Embryonic facial prominence (tissue), 1 donor: ENCODE results near the gene DGKD.

ENCODE experiments used
- DNase-seq: peaks from one replicate; pipeline ENCODE4 v3.0.0-alpha.2; 2016; ENCODE audit errors: extremely low spot score

Gene DGKD

DNA sequence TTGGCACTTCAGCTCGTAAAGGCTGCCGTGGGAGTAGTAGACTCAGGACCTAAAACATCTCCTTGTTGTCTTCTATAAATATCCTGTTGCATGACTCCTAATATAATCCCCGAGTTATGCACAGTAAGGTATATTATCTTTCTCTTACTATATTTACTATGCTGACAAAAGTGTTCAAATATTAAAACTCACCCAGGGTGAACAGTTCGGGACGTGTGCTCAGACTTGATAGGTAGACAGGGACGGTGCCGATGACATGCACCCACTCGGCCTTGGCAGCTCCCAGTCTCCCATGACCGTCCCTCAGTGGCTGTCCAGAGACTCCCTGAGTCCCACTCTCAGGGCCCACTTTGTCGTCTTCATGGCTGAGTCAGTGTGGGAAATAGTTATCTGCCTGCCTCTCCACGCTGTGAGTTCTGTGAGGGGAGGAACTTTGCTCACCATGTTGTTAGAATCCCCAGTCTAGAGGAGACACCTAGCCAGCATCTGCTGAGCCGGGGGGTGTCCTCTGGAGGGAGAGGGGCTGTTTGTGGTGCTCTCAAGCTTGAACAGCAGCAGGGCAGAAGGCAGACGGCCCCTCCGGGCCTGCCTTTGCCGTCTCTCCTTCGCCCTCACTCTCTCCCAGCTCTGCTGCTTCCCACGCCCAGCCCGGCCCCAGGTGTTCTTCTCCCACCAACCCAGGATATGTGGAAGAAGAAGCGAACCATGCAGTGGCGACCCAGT, 75.0 kb downstream of the DGKD start:
- DNase-seq: no peak

DNA sequence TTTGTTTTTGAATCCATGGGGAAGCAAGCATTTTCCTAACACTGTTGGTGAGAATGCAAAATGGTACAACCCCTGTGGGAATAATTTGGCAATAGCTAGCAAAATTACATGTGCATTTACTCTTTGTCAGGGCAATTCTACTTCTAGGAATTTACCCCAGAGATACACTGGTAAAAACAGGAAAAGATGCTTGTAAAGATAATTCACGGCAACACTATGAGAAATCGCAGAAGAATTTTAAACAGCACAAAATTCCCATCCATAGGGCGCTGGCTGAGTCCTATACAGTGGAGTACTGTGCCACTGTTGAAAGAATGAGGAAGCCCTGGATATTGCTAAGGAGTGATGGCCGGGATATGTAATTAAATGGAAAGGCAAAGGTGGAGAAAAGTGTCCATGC, 75.8 kb downstream of the DGKD start:
- no peak for DNase-seq

DNA sequence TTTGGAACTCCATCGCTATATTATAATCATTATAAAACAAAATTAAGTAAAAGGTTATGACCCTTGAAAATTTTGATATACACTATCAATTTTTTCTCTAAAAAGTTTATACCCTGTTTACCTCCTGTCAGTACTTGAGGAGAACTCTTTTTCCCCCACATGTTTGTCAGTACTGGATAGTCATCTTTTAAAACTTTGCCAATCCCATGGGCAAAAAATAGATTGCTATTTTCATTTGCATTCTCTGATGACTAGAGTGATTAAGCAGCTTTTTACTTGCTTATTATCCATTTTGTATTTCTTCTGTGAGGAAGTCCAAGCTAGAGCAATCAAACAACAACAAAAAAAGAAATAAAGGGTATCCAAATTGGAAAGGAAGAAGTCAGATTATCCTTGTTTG, 76.4 kb downstream of the DGKD start:
- DNase-seq: no peak

DNA sequence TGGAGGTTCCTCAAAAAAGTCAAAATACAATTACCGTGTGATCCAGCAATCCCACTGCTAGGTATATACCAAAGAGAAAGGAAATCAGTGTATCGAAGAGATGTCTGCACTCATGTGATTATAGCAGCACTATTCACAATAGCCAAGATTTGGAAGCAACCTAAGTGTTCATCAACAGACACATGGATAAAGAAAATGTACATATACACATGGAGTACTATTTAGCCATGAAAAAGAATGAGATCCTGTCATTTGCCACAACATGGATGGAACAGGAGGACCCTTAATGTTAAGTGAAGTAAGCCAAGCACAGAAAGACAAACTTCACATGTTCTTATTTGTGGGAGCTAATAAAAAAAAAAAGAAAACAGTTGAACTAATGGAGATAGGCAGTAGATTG, 78.7 kb downstream of the DGKD start:
- DNase-seq: no peak

DNA sequence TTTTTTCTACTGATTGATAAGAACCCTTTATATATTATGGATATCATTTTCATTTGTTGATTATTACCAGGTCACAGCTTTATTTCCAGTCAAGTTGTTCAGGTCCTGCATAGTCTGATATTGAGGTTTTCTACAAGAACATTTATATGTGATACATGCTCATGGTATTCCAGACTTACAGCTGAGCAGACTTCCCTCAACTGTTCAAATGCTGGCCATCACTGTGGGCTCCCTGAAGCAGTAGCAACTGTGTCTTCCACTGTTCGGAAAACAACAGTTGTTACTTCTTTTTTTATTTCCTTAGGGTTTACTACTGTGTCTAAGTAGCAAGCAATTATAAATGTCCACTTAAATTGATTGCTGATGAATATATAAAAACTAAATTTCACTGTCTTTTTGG, 79.5 kb downstream of the DGKD start:
- DNase-seq: no peak

DNA sequence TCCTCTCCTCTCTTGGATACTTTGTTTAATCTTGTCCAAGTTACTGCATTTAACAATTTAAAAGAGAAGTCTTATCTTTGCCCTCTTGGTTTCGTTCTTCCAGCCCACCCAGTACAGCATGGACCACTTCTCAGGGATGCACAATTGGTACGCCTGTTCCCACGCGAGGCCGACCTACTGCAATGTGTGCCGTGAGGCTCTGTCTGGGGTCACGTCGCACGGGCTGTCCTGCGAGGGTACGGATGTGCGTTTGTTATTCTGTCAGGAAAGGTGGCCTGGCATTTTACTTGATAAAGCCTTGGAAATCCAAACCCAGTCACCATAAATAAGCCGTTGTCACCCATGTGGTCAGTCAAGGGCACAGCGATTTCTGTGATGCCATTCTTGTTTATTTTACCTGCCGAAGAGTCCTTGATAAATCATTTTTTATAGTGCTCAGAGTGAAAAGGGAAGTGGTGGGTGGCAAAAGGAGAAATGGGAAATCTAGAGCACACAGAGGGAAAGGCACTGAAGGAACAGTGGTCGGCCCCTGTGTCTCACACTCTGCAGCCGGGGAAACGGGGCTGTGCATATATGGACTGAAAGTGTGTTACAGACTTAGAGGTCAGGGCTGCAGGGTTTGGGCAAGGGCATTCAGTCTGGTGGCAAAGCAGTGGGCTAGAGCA, 80.5 kb downstream of the DGKD start:
- no peak for DNase-seq

DNA sequence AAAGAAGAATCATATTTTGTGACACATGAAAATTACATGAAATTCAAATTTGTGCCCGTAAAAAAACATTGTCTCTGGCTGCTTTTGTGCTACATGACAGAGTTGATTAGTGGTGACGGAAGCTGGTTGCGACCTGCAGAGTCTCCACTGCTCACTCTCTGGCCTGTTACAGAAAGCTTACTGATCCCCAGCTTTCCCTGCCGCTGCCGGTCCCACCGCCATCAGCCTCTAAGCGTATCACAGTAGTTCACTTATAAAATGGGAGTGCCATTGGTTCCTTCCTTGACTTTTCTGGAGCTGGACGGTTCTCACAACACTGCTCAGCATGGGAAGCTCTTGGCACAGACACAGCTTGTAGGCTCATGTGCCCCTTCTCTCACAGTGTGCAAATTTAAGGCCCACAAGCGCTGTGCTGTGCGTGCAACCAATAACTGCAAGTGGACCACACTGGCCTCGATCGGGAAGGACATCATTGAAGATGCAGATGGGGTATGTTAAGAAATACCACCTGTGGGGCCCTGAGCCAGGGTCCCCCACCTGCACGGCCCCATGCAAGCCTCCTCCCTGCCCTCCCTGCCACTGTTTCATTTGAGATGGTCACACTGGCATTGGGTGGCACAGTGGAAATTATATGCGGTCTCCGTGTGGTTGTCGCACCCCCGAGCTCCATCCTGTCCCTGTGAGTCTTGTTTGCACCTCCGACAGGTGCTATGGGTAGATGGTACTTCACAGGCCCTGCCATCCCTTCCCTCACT, 81.3 kb downstream of the DGKD start:
- DNase-seq: no peak

DNA sequence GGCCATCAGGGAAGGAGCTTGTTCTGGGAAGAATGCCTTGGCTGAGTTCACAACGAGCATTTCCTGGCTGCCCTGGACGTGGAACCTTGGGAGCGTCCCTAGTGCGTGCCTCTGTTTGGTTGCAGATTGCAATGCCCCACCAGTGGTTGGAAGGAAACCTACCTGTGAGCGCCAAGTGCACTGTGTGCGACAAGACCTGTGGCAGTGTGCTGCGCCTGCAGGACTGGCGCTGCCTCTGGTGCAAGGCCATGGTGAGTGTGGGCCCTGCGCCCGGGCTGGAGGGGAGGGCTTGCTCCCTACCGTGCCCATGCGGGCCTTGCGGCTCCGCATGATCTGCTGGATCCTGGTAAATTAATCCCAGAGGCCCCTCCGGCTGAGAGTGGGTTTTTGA, 81.9 kb downstream of the DGKD start:
- DNase-seq: no peak

DNA sequence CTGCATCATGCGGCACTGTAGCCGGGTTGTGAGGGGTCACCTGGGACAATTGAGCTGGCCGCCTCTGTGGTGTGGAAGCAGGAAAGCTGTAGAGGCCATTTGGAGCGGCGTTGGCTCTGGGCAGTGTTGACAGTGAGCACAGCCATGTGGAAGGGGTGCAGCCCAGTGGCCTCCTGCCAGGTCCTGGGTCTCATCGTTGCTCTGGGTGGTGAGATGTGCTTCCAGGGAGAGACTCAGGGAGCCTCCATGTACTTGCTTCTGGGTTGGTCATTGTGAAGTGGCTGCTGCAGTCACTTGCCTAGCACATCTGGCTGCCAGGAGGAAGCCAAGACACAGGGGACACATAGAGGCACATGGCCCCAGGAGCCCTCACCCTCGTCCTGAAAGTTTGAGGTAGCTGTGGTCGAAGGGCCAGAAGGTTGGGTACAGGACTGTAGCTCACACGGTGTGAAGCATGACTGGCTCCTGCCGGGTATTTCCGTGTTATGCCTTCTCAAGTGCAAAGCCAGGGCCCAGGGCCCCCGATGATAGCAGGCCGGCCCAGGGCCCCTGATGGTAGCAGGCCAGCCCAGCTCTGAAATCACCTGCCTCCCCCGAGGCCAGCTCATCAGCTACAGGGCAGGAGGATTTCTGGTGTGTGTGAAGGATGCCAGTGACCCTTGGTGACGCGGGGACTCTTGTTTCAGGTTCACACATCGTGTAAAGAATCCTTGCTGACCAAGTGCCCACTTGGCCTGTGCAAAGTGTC, 82.6 kb downstream of the DGKD start:
- no peak for DNase-seq

DNA sequence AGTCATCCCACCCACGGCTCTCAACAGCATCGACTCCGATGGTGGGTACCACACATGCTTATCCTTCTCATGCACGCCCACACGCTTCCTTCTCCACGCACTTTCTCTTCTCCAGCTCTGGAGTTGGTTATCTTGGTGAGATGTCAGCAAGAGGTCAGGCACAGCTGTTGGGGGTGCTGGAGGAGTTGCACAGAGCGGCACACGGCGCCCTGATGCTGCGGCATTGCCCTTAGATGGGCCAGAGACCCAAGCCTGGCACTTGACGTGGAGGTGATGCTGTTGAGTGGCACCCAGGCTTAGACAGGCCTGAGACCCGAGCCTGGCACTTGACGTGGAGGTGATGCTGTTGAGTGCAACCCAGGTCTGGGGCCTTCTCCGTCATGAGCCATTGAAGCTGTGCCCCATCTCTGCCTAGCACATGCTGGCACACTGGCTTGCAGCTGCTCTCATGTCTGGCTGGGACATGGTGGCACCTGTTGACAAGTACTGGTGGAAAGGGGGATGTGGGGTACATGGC, 83.2 kb downstream of the DGKD start:
- no peak for DNase-seq

DNA sequence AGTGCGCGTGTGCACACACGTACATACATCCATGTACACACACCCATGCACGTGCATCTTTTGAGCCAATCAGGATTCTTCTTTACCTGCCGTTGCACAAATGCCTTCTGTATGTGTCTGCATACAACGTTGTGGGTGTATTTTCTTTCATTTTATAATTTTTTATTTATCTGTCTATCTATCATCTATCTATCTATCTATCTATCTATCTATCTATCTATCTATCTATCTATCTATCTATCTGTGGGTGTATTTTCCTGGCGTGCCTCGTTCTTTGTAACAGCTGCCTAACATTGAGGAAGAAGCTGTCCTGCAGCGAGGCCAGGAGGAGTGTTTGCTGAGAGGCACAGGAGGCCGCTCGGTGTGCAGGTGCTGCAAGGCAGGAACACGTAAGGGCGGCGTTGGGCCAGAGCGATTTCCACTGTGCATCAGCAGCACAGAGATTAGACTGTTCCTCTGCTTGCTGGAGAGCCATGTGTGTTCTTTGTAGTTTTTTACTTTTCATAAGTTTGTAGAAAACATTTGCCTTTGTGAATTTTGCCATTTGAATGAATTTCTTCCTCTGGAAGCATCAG, 84.4 kb downstream of the DGKD start:
- DNase-seq: no peak

DNA sequence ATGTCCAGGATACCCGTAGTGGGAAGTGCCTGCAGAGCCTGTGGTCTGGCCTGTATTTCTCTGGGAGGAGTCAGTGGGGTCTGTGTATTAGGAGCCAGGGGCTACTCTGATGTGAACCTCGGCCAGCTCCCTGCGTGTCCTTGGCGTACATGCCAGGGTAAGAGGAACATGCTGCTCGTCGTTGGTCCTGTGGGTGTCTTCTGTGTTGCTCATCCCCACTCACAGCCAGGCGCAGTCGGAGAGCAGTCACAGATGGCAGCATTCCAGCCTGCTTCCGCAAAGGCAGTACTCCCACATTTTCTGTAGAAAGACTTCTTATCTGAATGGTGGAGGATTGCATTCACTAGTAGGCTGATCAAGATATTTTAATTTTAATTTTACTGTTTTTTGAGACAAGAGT, 84.9 kb downstream of the DGKD start:
- no peak for DNase-seq

DNA sequence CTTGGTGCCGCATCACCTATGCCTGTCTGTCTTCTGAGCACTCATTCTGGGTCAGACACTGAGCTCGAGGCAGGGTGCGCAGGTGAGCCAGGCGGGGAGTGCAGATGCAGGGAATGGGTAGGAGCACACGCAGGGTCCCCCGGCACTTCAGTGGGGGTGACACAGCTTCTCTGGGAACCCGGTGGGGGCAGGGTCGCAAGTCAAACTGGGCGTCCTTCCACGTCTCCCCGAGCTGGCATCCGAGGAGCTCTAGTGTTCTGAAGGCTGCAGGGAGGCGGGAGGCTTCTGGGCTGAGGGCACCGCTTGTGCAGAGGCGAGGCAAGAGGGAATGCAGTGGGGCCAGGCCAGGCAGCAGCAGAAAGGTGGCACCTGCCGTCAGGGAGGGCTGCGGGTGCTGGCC, 86.0 kb downstream of the DGKD start:
- DNase-seq: no peak

DNA sequence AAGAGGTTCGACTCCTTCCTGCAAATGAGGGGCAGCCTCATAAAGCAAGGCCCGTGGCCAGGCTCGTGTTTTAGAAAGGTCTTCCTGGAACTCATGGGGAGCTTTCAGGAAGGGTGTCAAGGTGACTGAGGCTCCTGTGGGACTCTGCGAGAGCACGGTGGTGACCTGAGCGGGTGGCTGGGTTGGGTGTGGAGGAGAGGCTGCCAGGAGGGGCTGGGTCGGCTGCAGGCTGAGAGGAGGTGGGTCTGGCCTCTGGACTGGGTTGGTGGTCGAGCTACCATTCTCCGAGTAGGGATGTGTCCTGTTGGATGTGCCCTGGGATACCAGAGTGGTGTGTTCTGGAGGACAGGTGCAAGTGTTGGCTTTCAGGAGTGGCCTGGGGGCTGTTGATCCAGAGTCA, 86.4 kb downstream of the DGKD start:
- no peak for DNase-seq

DNA sequence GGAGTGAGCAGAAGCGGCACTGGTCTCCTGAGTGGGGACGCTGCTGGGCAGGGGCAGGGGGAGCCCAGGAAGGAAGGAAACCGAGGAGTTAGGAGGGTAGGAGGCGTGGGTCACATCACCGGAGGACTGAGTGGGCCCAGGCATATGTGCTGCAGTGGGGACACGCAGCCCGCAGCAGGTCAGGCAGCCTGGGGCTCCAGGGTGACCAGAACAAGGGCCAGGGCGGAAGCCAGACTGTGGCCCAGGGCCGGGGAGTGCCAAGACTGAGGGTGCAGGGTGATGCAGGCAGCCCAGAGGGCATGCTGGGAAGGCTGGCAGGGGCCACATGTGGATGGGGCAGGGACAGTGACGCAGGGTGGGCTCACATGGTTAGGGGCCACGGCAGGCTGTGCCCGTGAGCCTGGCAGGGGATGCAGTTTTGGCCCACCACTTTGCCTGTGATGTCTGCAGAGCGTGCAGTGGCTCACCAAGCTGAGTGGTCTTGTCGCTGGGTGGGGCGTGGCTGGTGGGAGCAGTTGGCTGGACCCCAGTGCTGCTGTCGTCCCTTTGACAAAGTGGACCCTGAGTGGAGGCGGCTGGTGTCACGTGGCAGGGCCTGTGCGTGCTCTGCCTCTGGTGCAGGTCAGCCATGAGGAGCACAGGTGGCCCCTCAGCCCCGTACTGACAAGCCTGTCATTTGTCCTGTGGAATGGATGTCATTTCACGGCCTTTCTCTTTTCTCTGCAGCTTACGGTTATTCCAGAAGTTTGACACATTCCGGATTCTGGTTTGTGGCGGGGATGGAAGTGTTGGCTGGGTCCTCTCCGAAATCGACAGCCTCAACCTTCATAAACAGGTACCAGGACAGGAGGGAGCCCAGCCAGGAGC, 87.1 kb downstream of the DGKD start:
- no peak for DNase-seq

DNA sequence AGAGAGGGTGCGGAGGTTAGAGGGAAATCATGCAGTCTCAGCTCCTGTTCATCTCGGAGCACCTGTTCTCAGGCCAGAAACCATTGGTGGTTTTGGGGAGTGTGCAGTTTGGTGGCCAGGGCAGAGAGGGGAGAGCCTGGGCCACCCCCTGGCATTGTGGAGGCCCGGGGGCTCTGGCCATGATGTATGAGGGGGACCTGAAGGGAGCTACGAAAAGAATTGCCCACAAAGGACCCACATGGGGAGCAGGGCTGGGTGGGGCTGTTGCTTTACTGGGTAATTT, 87.7 kb downstream of the DGKD start:
- no peak for DNase-seq

DNA sequence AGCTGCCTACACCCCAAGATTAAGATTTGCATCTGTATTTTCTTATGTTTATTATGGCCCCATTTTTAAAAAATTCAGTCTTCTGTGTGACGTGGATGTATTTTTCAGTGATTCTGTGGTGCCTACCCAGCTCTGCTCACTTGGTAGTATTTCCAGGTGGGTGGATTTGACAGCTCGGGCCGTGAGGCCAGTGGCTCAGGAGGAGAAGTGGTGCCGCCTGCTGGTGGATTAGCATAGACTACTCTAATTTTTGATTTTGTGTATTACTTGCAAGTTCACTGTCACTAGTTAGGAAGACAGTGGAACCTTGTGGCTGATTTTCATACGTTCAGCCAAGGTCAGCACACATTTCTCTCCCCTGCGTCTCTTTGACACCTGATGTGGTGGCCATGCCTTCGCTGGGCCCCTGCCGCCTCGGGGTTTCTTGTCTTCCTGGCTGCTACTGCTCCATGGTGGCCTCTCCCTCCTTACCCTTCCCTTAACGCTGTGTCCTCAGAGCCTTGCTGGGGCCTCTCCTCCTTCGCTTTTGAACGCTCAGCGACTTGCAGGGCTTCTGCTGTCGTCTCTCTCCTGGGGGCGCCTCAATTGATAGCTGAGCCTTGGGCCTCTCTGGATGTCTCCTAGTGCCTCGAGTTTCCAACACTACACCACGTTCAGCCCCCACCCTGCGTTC, 89.4 kb downstream of the DGKD start:
- DNase-seq: peak; percentile 36

DNA sequence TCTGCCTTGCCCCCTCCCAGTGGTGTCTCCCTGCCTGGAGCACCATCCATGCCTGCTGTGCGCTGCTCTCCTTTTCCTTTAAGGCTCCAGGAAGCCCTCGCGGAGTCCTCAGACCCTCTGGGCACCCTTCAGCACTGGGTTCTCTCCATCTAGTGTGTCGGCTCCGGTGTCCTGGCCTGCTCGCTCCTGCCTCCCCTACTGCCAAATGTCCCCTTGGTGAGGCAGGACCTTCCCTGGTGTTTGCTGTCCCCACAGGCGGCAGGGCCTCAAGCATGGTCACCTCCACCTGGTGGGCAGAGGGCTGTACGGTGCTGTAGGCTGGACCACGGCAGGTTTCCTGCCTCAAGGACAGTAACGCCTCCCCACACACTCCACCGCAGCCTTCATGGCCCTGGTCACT, 90.2 kb downstream of the DGKD start:
- no peak for DNase-seq

DNA sequence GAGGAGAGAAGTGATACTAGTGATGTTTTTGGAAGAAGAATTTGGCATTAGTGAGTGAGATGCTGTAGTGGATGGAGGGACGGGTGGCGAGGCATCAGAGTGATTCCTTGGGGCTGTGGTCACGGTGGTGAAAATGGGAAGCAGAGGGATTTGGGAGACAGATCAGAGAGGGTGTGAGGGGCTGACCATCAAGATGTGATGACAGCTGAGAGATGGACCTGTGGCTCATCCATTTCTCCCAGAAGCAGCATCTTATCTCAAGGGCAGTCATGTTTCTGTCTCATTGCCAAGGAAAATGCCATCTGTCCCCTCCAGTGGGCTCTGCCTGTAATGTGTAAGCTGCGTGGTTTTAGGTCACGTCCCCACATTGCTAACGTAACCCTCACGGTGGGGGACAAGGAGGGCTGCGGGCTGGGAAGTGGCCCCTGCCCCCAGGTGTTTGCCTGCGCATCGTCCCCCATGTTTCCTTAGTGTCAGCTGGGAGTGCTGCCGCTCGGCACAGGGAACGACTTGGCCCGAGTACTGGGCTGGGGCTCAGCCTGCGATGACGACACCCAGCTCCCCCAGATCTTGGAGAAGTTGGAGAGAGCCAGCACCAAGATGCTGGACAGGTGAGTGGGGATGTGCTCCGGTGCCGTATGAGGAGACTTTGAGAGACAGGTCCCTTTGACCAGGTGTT, 91.0 kb downstream of the DGKD start:
- no peak for DNase-seq

DNA sequence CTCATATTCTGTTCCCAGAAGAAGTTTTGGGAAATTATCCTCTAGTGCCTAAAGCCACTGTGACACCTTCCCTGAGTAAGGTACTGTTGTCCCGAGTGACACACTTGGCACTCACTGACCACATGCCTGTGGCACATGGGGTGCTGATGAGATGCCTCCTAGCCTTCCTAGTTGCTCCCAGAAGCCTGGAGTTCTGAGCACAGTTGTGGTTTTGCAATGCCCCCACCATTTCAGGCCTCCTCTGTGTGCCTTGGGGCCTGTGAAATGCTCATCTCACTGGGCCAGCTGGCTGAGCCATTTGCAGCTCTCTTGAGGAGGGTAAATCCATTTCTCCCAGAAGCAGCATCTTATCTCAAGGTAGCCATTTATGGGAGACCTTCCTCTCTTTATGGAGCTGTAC, 91.8 kb downstream of the DGKD start:
- DNase-seq: no peak
